ENCODE data around the gene SLC26A9. TPM values are rescaled to one million over a fixed set of nuclear protein-coding genes. Genes with fewer than 3 reads are reported as not detected.

The SLC26A9 gene
- total and polyA plus RNA-seq, 9 of the 15 experiments (the other 6 are each of a cell fraction or from before 2014, with no cell fraction given): 0.03 TPM; not detected in 8

- Histone ChIP-seq H3K9me3 (replicated peaks; ENCODE audit: control insufficient read depth, insufficient read depth, low read depth, low read length) (no peaks in the 10 kb centered on the region), H2AFZ (ENCODE audit: low read depth, low read length) (no peak overlapping the region), H3K79me2 (ENCODE audit: control insufficient read depth, insufficient read depth, low read length) (no peaks in the 10 kb centered on the region), H3K9me1 (ENCODE audit: control insufficient read depth, insufficient read depth, low read length) (no peaks in the 10 kb centered on the region), H3K27ac (ENCODE audit: extremely low read depth, low read depth, low read length) (no peak overlapping the region), H3K4me3 (no peak overlapping the region), H3K27me3 (ENCODE audit: control insufficient read depth in 2 of 2, insufficient read depth in 2 of 2, low read length in 2 of 2) (peaks cover 38 to 89% of the 10 kb centered on the region in 2 experiments), H3K9ac (ENCODE audit: insufficient read depth in 1 of 2, low read depth in 2 of 2, low read length in 2 of 2) (no peak overlapping the region), H4K20me1 (replicated peaks; ENCODE audit: control insufficient read depth, insufficient read depth, low read length) (peaks cover 12% of the 10 kb centered on the region; the same call in 1 of the 2 replicates), H3K36me3 (ENCODE audit: control insufficient read depth, insufficient read depth, low read length) (no peaks in the 10 kb centered on the region), H3K4me2 (ENCODE audit: insufficient read depth, low read length) (no peak overlapping the region), H3K4me1 (replicated peaks in 1 of 2; ENCODE audit: control insufficient read depth in 2 of 2, insufficient read depth in 2 of 2, low read length in 2 of 2) (no peaks in the 10 kb centered on the region)
- in situ Hi-C loops (cut with MboI): loop anchor here (10.0 kb wide), 1 partner anchor 182 kb away; no protein-coding TSS in a partner anchor
- FAIRE-seq (no peak), DNase-seq (ENCODE audit: extremely low read depth in 1 of 4, low spot score in 3 of 4) (no peak), ATAC-seq (no peak)
- WGBS (ENCODE audit: insufficient coverage, low coverage, missing lambda C conversion rate): 1% methylated on average over 6 of the region's 6 CpGs
- BruUV-seq (replicated peaks): no TSS peak
- intact Hi-C loops (cut with micrococcal nuclease): no loop called here
- POLR2A ChIA-PET: interaction anchor here (0.6 kb wide), 1 partner anchor 27 kb away, joined by 3 read pairs; no protein-coding TSS in a partner anchor
- TF ChIP-seq, protein P1, sequence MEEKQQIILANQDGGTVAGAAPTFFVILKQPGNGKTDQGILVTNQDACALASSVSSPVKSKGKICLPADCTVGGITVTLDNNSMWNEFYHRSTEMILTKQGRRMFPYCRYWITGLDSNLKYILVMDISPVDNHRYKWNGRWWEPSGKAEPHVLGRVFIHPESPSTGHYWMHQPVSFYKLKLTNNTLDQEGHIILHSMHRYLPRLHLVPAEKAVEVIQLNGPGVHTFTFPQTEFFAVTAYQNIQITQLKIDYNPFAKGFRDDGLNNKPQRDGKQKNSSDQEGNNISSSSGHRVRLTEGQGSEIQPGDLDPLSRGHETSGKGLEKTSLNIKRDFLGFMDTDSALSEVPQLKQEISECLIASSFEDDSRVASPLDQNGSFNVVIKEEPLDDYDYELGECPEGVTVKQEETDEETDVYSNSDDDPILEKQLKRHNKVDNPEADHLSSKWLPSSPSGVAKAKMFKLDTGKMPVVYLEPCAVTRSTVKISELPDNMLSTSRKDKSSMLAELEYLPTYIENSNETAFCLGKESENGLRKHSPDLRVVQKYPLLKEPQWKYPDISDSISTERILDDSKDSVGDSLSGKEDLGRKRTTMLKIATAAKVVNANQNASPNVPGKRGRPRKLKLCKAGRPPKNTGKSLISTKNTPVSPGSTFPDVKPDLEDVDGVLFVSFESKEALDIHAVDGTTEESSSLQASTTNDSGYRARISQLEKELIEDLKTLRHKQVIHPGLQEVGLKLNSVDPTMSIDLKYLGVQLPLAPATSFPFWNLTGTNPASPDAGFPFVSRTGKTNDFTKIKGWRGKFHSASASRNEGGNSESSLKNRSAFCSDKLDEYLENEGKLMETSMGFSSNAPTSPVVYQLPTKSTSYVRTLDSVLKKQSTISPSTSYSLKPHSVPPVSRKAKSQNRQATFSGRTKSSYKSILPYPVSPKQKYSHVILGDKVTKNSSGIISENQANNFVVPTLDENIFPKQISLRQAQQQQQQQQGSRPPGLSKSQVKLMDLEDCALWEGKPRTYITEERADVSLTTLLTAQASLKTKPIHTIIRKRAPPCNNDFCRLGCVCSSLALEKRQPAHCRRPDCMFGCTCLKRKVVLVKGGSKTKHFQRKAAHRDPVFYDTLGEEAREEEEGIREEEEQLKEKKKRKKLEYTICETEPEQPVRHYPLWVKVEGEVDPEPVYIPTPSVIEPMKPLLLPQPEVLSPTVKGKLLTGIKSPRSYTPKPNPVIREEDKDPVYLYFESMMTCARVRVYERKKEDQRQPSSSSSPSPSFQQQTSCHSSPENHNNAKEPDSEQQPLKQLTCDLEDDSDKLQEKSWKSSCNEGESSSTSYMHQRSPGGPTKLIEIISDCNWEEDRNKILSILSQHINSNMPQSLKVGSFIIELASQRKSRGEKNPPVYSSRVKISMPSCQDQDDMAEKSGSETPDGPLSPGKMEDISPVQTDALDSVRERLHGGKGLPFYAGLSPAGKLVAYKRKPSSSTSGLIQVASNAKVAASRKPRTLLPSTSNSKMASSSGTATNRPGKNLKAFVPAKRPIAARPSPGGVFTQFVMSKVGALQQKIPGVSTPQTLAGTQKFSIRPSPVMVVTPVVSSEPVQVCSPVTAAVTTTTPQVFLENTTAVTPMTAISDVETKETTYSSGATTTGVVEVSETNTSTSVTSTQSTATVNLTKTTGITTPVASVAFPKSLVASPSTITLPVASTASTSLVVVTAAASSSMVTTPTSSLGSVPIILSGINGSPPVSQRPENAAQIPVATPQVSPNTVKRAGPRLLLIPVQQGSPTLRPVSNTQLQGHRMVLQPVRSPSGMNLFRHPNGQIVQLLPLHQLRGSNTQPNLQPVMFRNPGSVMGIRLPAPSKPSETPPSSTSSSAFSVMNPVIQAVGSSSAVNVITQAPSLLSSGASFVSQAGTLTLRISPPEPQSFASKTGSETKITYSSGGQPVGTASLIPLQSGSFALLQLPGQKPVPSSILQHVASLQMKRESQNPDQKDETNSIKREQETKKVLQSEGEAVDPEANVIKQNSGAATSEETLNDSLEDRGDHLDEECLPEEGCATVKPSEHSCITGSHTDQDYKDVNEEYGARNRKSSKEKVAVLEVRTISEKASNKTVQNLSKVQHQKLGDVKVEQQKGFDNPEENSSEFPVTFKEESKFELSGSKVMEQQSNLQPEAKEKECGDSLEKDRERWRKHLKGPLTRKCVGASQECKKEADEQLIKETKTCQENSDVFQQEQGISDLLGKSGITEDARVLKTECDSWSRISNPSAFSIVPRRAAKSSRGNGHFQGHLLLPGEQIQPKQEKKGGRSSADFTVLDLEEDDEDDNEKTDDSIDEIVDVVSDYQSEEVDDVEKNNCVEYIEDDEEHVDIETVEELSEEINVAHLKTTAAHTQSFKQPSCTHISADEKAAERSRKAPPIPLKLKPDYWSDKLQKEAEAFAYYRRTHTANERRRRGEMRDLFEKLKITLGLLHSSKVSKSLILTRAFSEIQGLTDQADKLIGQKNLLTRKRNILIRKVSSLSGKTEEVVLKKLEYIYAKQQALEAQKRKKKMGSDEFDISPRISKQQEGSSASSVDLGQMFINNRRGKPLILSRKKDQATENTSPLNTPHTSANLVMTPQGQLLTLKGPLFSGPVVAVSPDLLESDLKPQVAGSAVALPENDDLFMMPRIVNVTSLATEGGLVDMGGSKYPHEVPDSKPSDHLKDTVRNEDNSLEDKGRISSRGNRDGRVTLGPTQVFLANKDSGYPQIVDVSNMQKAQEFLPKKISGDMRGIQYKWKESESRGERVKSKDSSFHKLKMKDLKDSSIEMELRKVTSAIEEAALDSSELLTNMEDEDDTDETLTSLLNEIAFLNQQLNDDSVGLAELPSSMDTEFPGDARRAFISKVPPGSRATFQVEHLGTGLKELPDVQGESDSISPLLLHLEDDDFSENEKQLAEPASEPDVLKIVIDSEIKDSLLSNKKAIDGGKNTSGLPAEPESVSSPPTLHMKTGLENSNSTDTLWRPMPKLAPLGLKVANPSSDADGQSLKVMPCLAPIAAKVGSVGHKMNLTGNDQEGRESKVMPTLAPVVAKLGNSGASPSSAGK (IDR thresholded peaks at IDR 0.05): no peak
- TF ChIP-seq ZNF583 (CRISPR knock-in tag; IDR thresholded peaks at IDR 0.05): no peak
- CTCF ChIA-PET (ENCODE audit: low intra/inter-chr PET ratio): interaction anchor here (7.8 kb wide), 1 partner anchor 55 kb away, joined by 114 read pairs; no protein-coding TSS in a partner anchor
These were observed 20.4 kb downstream of the SLC26A9 start for GRCh38 chr1:205922806-205923205.
